Kidney epithelial cell (primary cell): ENCODE measurements around the gene HPCAL1. TPM values are rescaled to one million over a fixed set of nuclear protein-coding genes. Genes with fewer than 3 reads are reported as not detected.

Source experiments
- DNase-seq: peaks from one replicate; pipeline ENCODE4 v3.0.0-alpha.2; 2010; ENCODE audit warnings: low read depth
- H3K27me3 ChIP-seq: 2 replicates; pipeline ENCODE4 v1.6.0; 2011; ENCODE audit warnings: low read length; ENCODE audit not compliant: control insufficient read depth, insufficient read depth
- H3K36me3 ChIP-seq: 2 replicates; pipeline ENCODE4 v1.5.1; 2011; ENCODE audit warnings: low read length; ENCODE audit not compliant: control insufficient read depth, insufficient read depth
- H3K4me3 ChIP-seq: 2 replicates; pipeline ENCODE4 v1.5.1; 2011; ENCODE audit warnings: low read depth, mild to moderate bottlenecking, control low read depth, low read length
- total RNA-seq: library from RNA; depleted of rRNA; stranded (reverse); fragments of >200 nt; gene quantifications from 2 replicates; pipeline ENCODE4 v1.2.3, GENCODE V29; 2015
- TF ChIP-seq, protein P1 (sequence below): IDR thresholded peaks from 2 replicates; pipeline ENCODE4 v1.5.1; 2011; ENCODE audit warnings: mild to moderate bottlenecking, moderate library complexity, low read length, control low read depth, inconsistent platforms; ENCODE audit not compliant: insufficient read depth, poor library complexity, severe bottlenecking

The HPCAL1 gene
- total RNA-seq, 1 donor from 2014 or later, result 33.7 TPM

GRCh38 chr2:10388954-10389560 lies 86.4 kb downstream of the HPCAL1 start:
- no peak overlapping the region for H3K4me3 ChIP-seq
- TF ChIP-seq, protein P1, sequence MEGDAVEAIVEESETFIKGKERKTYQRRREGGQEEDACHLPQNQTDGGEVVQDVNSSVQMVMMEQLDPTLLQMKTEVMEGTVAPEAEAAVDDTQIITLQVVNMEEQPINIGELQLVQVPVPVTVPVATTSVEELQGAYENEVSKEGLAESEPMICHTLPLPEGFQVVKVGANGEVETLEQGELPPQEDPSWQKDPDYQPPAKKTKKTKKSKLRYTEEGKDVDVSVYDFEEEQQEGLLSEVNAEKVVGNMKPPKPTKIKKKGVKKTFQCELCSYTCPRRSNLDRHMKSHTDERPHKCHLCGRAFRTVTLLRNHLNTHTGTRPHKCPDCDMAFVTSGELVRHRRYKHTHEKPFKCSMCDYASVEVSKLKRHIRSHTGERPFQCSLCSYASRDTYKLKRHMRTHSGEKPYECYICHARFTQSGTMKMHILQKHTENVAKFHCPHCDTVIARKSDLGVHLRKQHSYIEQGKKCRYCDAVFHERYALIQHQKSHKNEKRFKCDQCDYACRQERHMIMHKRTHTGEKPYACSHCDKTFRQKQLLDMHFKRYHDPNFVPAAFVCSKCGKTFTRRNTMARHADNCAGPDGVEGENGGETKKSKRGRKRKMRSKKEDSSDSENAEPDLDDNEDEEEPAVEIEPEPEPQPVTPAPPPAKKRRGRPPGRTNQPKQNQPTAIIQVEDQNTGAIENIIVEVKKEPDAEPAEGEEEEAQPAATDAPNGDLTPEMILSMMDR, result no peak
- H3K27me3 ChIP-seq, result no peaks in the 10 kb centered on the region
- DNase-seq, result no peak
- H3K36me3 ChIP-seq, result no peaks in the 10 kb centered on the region

GRCh38 chr2:10389573-10389972 lies 86.9 kb downstream of the HPCAL1 start:
- TF ChIP-seq, protein P1, result no peak
- H3K27me3 ChIP-seq, result no peaks in the 10 kb centered on the region
- no peak overlapping the region for H3K4me3 ChIP-seq
- no peak for DNase-seq
- no peaks in the 10 kb centered on the region for H3K36me3 ChIP-seq

- no peak overlapping the region for H3K4me3 ChIP-seq
- no peak for DNase-seq
- TF ChIP-seq, protein P1, result no peak
- H3K36me3 ChIP-seq, result no peaks in the 10 kb centered on the region
- H3K27me3 ChIP-seq, result no peaks in the 10 kb centered on the region
Measured at GRCh38 chr2:10390369-10390801, 87.7 kb downstream of the HPCAL1 start.

DNA sequence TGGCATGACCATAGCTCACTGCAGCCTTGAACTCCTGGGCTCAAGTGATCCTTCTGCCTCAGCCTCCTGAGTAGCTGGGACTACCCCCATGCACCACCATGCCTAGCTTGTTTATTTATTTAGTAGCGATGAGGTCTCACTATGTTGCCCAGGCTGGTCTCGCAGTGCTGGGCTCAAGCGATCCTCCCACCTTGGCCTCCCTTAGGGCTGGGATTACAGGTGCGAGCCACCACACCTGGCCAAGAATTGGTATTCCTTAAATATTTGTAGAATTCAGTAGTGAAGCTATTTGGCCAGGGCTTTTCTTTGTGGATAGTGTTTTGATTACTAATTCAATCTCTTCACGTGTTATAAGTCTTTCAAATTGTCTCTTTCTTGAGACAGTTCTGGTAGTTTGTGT lies 89.4 kb downstream of the HPCAL1 start:
- TF ChIP-seq, protein P1, result no peak
- Histone ChIP-seq H3K27me3 (no peaks in the 10 kb centered on the region), H3K4me3 (no peak overlapping the region), H3K36me3 (no peaks in the 10 kb centered on the region)
- no peak for DNase-seq

DNA sequence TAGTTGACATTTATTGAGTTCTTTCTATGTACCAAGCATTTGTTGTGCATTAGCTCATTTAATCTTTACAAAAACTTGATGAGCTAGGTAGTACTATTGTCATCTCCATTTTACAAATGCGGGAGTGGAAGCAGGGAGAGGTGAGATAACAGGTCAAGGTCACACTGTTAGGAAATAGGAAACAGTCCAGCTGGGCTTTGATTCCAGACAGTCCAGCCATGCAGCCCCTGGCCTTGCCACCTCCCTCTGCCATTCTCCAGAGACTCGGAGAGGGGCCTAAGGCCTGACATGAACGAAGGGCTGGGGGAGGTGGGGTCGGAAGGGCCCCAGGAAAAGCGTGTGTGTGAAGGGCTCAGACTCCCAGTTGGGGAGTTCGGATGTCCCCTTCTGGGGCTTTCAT lies 89.8 kb downstream of the HPCAL1 start:
- TF ChIP-seq, protein P1, result no peak
- DNase-seq, result no peak
- Histone ChIP-seq H3K27me3 (no peaks in the 10 kb centered on the region), H3K36me3 (no peaks in the 10 kb centered on the region), H3K4me3 (no peak overlapping the region)
